Activated naive CD4-positive, alpha-beta T cell treated with anti-CD3 and anti-CD28 coated beads, Interleukin-2, amount 50 U/mL, for 72 hours (primary cell): Measurements from ENCODE around the gene SNCB. TPM values are rescaled to one million over a fixed set of nuclear protein-coding genes. Genes with fewer than 3 reads are reported as not detected.

ENCODE experiments used
- ATAC-seq, 2 donors: fragments of 150-1000 bp; cut with Tn5 transposase; 2 replicates each; pipeline ENCODE4 v1.10.0; 2021; ENCODE audit warnings: mild to moderate bottlenecking in 2 of 2, moderate library complexity in 2 of 2
- DNase-seq, 2 donors: peaks; one replicate each; pipeline ENCODE4 v3.0.0; 2021 to 2022; ENCODE audit warnings: low spot score in 2 of 2
- H3K27ac Mint-ChIP-seq, 2 donors: one replicate each; pipeline ENCODE4 v1.8.0; 2022; ENCODE audit warnings: mild to moderate bottlenecking in 2 of 2, mixed read lengths in 2 of 2
- H3K36me3 Mint-ChIP-seq, 2 donors: one replicate each; pipeline ENCODE4 v1.8.0; 2022; ENCODE audit warnings: mixed read lengths in 2 of 2
- H3K9me3 Mint-ChIP-seq, 2 donors: one replicate each; pipeline ENCODE4 v1.8.0; 2022; ENCODE audit warnings: mixed read lengths in 2 of 2
- total RNA-seq, 2 donors: library from RNA; stranded (reverse); gene quantifications; one replicate each; pipeline ENCODE4 v1.2.3, GENCODE V29; 2022

The SNCB gene
- total RNA-seq, 2 donors from 2014 or later: 1.2 TPM; not detected in 1

- Mint-ChIP-seq H3K27ac (peak overlapping the region in 1 of 2 donors; percentile 40), H3K36me3 (peaks cover 0 to 18% of the 10 kb centered on the region in 2 donors), H3K9me3 (no peaks in the 10 kb centered on the region)
- ATAC-seq (no peak), DNase-seq (no peak)
Measured at GRCh38 chr5:176650354-176650884, 20.1 kb upstream of the SNCB start.

- no peak for ATAC-seq
- peak overlapping the region; percentile 80 to 86 for H3K27ac Mint-ChIP-seq
- peaks cover 0 to 17% of the 10 kb centered on the region in 2 donors for H3K36me3 Mint-ChIP-seq
- no peaks in the 10 kb centered on the region for H3K9me3 Mint-ChIP-seq
- no peak for DNase-seq
Measured at GRCh38 chr5:176648474-176649194, 18.3 kb upstream of the SNCB start.

- no peak for ATAC-seq
- Mint-ChIP-seq H3K36me3 (peaks cover 0 to 10% of the 10 kb centered on the region in 2 donors), H3K9me3 (no peaks in the 10 kb centered on the region), H3K27ac (peak overlapping the region in 1 of 2 donors; percentile 86)
- no peak for DNase-seq
Measured at GRCh38 chr5:176647843-176648473, 17.6 kb upstream of the SNCB start.

- Mint-ChIP-seq H3K36me3 (peaks cover 0 to 3% of the 10 kb centered on the region in 2 donors), H3K27ac (peak within 1 kb of the TSS; percentile 86 to 92), H3K9me3 (no peaks in the 10 kb centered on the region)
- peak; percentile 92 to 96 for ATAC-seq
- peak; percentile 99 to 100 for DNase-seq
Measured at GRCh38 chr5:176647030-176647842, 16.9 kb upstream of the SNCB start, which contains the start of gene TSPAN17. Gene TSPAN17 (plus strand): TSS chr5:176647484. CDS start chr5:176647616, 132 bp downstream.

GRCh38 chr5:176646707-176647029 is 16.3 kb upstream of the SNCB start:
- Mint-ChIP-seq H3K9me3 (no peaks in the 10 kb centered on the region), H3K36me3 (no peaks in the 10 kb centered on the region), H3K27ac (peak overlapping the region; percentile 84 to 92)
- ATAC-seq (peak; percentile 19), DNase-seq (no peak)

- ATAC-seq: no peak
- no peaks in the 10 kb centered on the region for H3K36me3 Mint-ChIP-seq
- no peak for DNase-seq
- peak overlapping the region; percentile 84 to 92 for H3K27ac Mint-ChIP-seq
- no peaks in the 10 kb centered on the region for H3K9me3 Mint-ChIP-seq
Measured at GRCh38 chr5:176646049-176646706, 15.8 kb upstream of the SNCB start.

GRCh38 chr5:176644878-176645670 is 14.7 kb upstream of the SNCB start:
- no peaks in the 10 kb centered on the region for H3K9me3 Mint-ChIP-seq
- ATAC-seq (no peak), DNase-seq (no peak)
- no peaks in the 10 kb centered on the region for H3K36me3 Mint-ChIP-seq
- H3K27ac Mint-ChIP-seq: no peak overlapping the region

GRCh38 chr5:176644294-176644693 is 14.0 kb upstream of the SNCB start:
- DNase-seq: no peak
- no peaks in the 10 kb centered on the region for H3K9me3 Mint-ChIP-seq
- H3K36me3 Mint-ChIP-seq: no peaks in the 10 kb centered on the region
- ATAC-seq: no peak
- H3K27ac Mint-ChIP-seq: no peak overlapping the region

GRCh38 chr5:176643491-176644219 is 13.3 kb upstream of the SNCB start:
- ATAC-seq (no peak), DNase-seq (no peak)
- H3K9me3 Mint-ChIP-seq: no peaks in the 10 kb centered on the region
- no peak overlapping the region for H3K27ac Mint-ChIP-seq
- H3K36me3 Mint-ChIP-seq: no peaks in the 10 kb centered on the region

- no peaks in the 10 kb centered on the region for H3K9me3 Mint-ChIP-seq
- no peaks in the 10 kb centered on the region for H3K36me3 Mint-ChIP-seq
- no peak for DNase-seq
- no peak for ATAC-seq
- H3K27ac Mint-ChIP-seq: no peak overlapping the region
Measured at GRCh38 chr5:176642675-176643490, 12.5 kb upstream of the SNCB start.

GRCh38 chr5:176640616-176641015 is 10.3 kb upstream of the SNCB start:
- Mint-ChIP-seq H3K9me3 (no peaks in the 10 kb centered on the region), H3K36me3 (no peaks in the 10 kb centered on the region), H3K27ac (no peak overlapping the region)
- no peak for ATAC-seq
- no peak for DNase-seq

GRCh38 chr5:176639981-176640380 is 9.6 kb upstream of the SNCB start:
- no peak overlapping the region for H3K27ac Mint-ChIP-seq
- DNase-seq: no peak
- H3K36me3 Mint-ChIP-seq: no peaks in the 10 kb centered on the region
- ATAC-seq: no peak
- H3K9me3 Mint-ChIP-seq: no peaks in the 10 kb centered on the region

- Mint-ChIP-seq H3K9me3 (no peaks in the 10 kb centered on the region), H3K27ac (no peak overlapping the region), H3K36me3 (no peaks in the 10 kb centered on the region)
- ATAC-seq (no peak), DNase-seq (no peak)
Measured at GRCh38 chr5:176639208-176639607, 8.9 kb upstream of the SNCB start.

- H3K27ac Mint-ChIP-seq: no peak overlapping the region
- ATAC-seq (no peak), DNase-seq (no peak)
- no peaks in the 10 kb centered on the region for H3K36me3 Mint-ChIP-seq
- no peaks in the 10 kb centered on the region for H3K9me3 Mint-ChIP-seq
Measured at GRCh38 chr5:176638437-176638836, 8.1 kb upstream of the SNCB start.

GRCh38 chr5:176637556-176637955 is 7.2 kb upstream of the SNCB start:
- no peak for DNase-seq
- ATAC-seq: no peak
- H3K9me3 Mint-ChIP-seq: no peaks in the 10 kb centered on the region
- no peak overlapping the region for H3K27ac Mint-ChIP-seq
- no peaks in the 10 kb centered on the region for H3K36me3 Mint-ChIP-seq
